ENCODE results near the gene BBS2.
A peak's percentile ranks its signal among the peaks of the same experiment; 100 is the strongest.

Gene BBS2

GRCh38 chr16:56542039-56542438, 22.2 kb upstream of the BBS2 start:
- H3K14ac ChIP-seq (ENCODE audit: low read length), result no peak overlapping the region
- H3K4me1 ChIP-seq (ENCODE audit: control insufficient read depth in 1 of 2, insufficient read depth in 2 of 2, low read length in 2 of 2), result peaks cover 0 to under 1% of the 10 kb centered on the region in 2 experiments
- H3K79me2 ChIP-seq (ENCODE audit: control insufficient read depth, insufficient read depth, low read length, poor library complexity), result no peaks in the 10 kb centered on the region
- H4K12ac ChIP-seq (ENCODE audit: low read depth, low read length), result no peak overlapping the region
- H3K4me3 ChIP-seq (ENCODE audit: low read depth, low read length), result no peak overlapping the region
- no peak overlapping the region for H2BK120ac ChIP-seq (ENCODE audit: insufficient read depth, low read length, poor library complexity)
- DNase-seq, result no peak
- no peak overlapping the region for H4K8ac ChIP-seq (ENCODE audit: low read depth, low read length)
- no peak overlapping the region for H3K4ac ChIP-seq (ENCODE audit: low read depth, low read length)
- H2AK5ac ChIP-seq (ENCODE audit: low read length), result no peak overlapping the region
- WGBS (ENCODE audit: extremely low coverage, insufficient coverage, insufficient read length), result no CpG with 5 or more reads among the region's 2 CpGs
- no peak overlapping the region for H3K23ac ChIP-seq (ENCODE audit: low read length)
- no peak overlapping the region for H3K9ac ChIP-seq (ENCODE audit: low read length)
- no peak overlapping the region for H3K27ac ChIP-seq (ENCODE audit: low read depth, low read length)
- no peaks in the 10 kb centered on the region for H3K27me3 ChIP-seq (ENCODE audit: insufficient read depth, low read length)
- H2BK12ac ChIP-seq (ENCODE audit: low read length), result no peak overlapping the region
- no peak overlapping the region for H3K18ac ChIP-seq (ENCODE audit: low read length)
- no peaks in the 10 kb centered on the region for H3K79me1 ChIP-seq (ENCODE audit: low read length)
- peaks cover 2% of the 10 kb centered on the region for H3K9me3 ChIP-seq (ENCODE audit: insufficient read depth, low read depth, low read length)
- no peak overlapping the region for H3K4me2 ChIP-seq (ENCODE audit: low read length)
- H2BK5ac ChIP-seq (ENCODE audit: low read depth, low read length, poor library complexity), result no peak overlapping the region
- no peak overlapping the region for H4K91ac ChIP-seq (ENCODE audit: low read depth, low read length)
- H2AFZ ChIP-seq (ENCODE audit: insufficient read depth, low read length, poor library complexity), result no peak overlapping the region
- H3K36me3 ChIP-seq (ENCODE audit: control insufficient read depth in 1 of 2, insufficient read depth in 2 of 2, low read length in 2 of 2), result no peaks in the 10 kb centered on the region

- H3K4ac ChIP-seq (ENCODE audit: low read depth, low read length), result no peak overlapping the region
- no peak overlapping the region for H2BK12ac ChIP-seq (ENCODE audit: low read length)
- no peak overlapping the region for H3K23ac ChIP-seq (ENCODE audit: low read length)
- H2AFZ ChIP-seq (ENCODE audit: insufficient read depth, low read length, poor library complexity), result no peak overlapping the region
- no peak overlapping the region for H3K4me2 ChIP-seq (ENCODE audit: low read length)
- no peak overlapping the region for H3K14ac ChIP-seq (ENCODE audit: low read length)
- no peaks in the 10 kb centered on the region for H3K36me3 ChIP-seq (ENCODE audit: control insufficient read depth in 1 of 2, insufficient read depth in 2 of 2, low read length in 2 of 2)
- H3K79me1 ChIP-seq (ENCODE audit: low read length), result no peaks in the 10 kb centered on the region
- no peak overlapping the region for H2AK5ac ChIP-seq (ENCODE audit: low read length)
- DNase-seq, result no peak
- H3K4me1 ChIP-seq (ENCODE audit: control insufficient read depth in 1 of 2, insufficient read depth in 2 of 2, low read length in 2 of 2), result no peaks in the 10 kb centered on the region
- H3K9ac ChIP-seq (ENCODE audit: low read length), result no peak overlapping the region
- WGBS (ENCODE audit: extremely low coverage, insufficient coverage, insufficient read length), result no CpG with 5 or more reads among the region's 4 CpGs
- H4K12ac ChIP-seq (ENCODE audit: low read depth, low read length), result no peak overlapping the region
- H3K9me3 ChIP-seq (ENCODE audit: insufficient read depth, low read depth, low read length), result peaks cover 2% of the 10 kb centered on the region
- no peak overlapping the region for H3K27ac ChIP-seq (ENCODE audit: low read depth, low read length)
- H4K8ac ChIP-seq (ENCODE audit: low read depth, low read length), result no peak overlapping the region
- no peaks in the 10 kb centered on the region for H3K27me3 ChIP-seq (ENCODE audit: insufficient read depth, low read length)
- no peaks in the 10 kb centered on the region for H3K79me2 ChIP-seq (ENCODE audit: control insufficient read depth, insufficient read depth, low read length, poor library complexity)
- H3K18ac ChIP-seq (ENCODE audit: low read length), result no peak overlapping the region
- H4K91ac ChIP-seq (ENCODE audit: low read depth, low read length), result no peak overlapping the region
- no peak overlapping the region for H2BK5ac ChIP-seq (ENCODE audit: low read depth, low read length, poor library complexity)
- no peak overlapping the region for H2BK120ac ChIP-seq (ENCODE audit: insufficient read depth, low read length, poor library complexity)
- no peak overlapping the region for H3K4me3 ChIP-seq (ENCODE audit: low read depth, low read length)
Measured at GRCh38 chr16:56539656-56540055, 19.8 kb upstream of the BBS2 start.

- WGBS (ENCODE audit: extremely low coverage, insufficient coverage, insufficient read length), result no CpG with 5 or more reads among the region's 7 CpGs
- no peak overlapping the region for H3K4me3 ChIP-seq (ENCODE audit: low read depth, low read length)
Measured at GRCh38 chr16:56538331-56538730, 18.5 kb upstream of the BBS2 start.

GRCh38 chr16:56534847-56535383, 15.1 kb upstream of the BBS2 start:
- Histone ChIP-seq H3K79me2 (ENCODE audit: control insufficient read depth, insufficient read depth, low read length, poor library complexity) (no peaks in the 10 kb centered on the region), H2AFZ (ENCODE audit: insufficient read depth, low read length, poor library complexity) (no peak overlapping the region), H3K79me1 (ENCODE audit: low read length) (no peaks in the 10 kb centered on the region), H3K9me3 (ENCODE audit: insufficient read depth, low read depth, low read length) (no peaks in the 10 kb centered on the region), H3K9ac (ENCODE audit: low read length) (no peak overlapping the region), H3K36me3 (ENCODE audit: control insufficient read depth in 1 of 2, insufficient read depth in 2 of 2, low read length in 2 of 2) (no peaks in the 10 kb centered on the region), H3K4me3 (ENCODE audit: low read depth, low read length) (no peak overlapping the region), H3K4me2 (ENCODE audit: low read length) (no peak overlapping the region), H4K91ac (ENCODE audit: low read depth, low read length) (no peak overlapping the region), H4K8ac (ENCODE audit: low read depth, low read length) (no peak overlapping the region), H2AK5ac (ENCODE audit: low read length) (no peak overlapping the region), H3K27me3 (ENCODE audit: insufficient read depth, low read length) (no peaks in the 10 kb centered on the region), H4K12ac (ENCODE audit: low read depth, low read length) (no peak overlapping the region), H2BK120ac (ENCODE audit: insufficient read depth, low read length, poor library complexity) (no peak overlapping the region), H3K4me1 (ENCODE audit: control insufficient read depth in 1 of 2, insufficient read depth in 2 of 2, low read length in 2 of 2) (no peaks in the 10 kb centered on the region), H2BK12ac (ENCODE audit: low read length) (no peak overlapping the region), H3K14ac (ENCODE audit: low read length) (no peak overlapping the region), H3K27ac (ENCODE audit: low read depth, low read length) (no peak overlapping the region), H3K4ac (ENCODE audit: low read depth, low read length) (no peak overlapping the region), H2BK5ac (ENCODE audit: low read depth, low read length, poor library complexity) (no peak overlapping the region), H3K18ac (ENCODE audit: low read length) (no peak overlapping the region), H3K23ac (ENCODE audit: low read length) (no peak overlapping the region)
- peak in 1 of 2 donors; percentile 32 for DNase-seq
- no CpG with 5 or more reads among the region's 8 CpGs for WGBS (ENCODE audit: extremely low coverage, insufficient coverage, insufficient read length)

More at GRCh38 chr16:56538331-56538730, 18.5 kb upstream of the BBS2 start:
- Histone ChIP-seq H2BK120ac (ENCODE audit: insufficient read depth, low read length, poor library complexity) (no peak overlapping the region), H3K4me1 (ENCODE audit: control insufficient read depth in 1 of 2, insufficient read depth in 2 of 2, low read length in 2 of 2) (no peaks in the 10 kb centered on the region), H2BK12ac (ENCODE audit: low read length) (no peak overlapping the region), H3K14ac (ENCODE audit: low read length) (no peak overlapping the region), H3K23ac (ENCODE audit: low read length) (no peak overlapping the region), H2AK5ac (ENCODE audit: low read length) (no peak overlapping the region), H3K18ac (ENCODE audit: low read length) (no peak overlapping the region), H3K4me2 (ENCODE audit: low read length) (no peak overlapping the region), H3K27me3 (ENCODE audit: insufficient read depth, low read length) (no peaks in the 10 kb centered on the region), H3K36me3 (ENCODE audit: control insufficient read depth in 1 of 2, insufficient read depth in 2 of 2, low read length in 2 of 2) (no peaks in the 10 kb centered on the region), H3K9me3 (ENCODE audit: insufficient read depth, low read depth, low read length) (peaks cover 2% of the 10 kb centered on the region), H4K91ac (ENCODE audit: low read depth, low read length) (no peak overlapping the region), H2AFZ (ENCODE audit: insufficient read depth, low read length, poor library complexity) (no peak overlapping the region), H3K79me1 (ENCODE audit: low read length) (no peaks in the 10 kb centered on the region), H4K8ac (ENCODE audit: low read depth, low read length) (no peak overlapping the region), H3K79me2 (ENCODE audit: control insufficient read depth, insufficient read depth, low read length, poor library complexity) (no peaks in the 10 kb centered on the region), H2BK5ac (ENCODE audit: low read depth, low read length, poor library complexity) (no peak overlapping the region), H3K4ac (ENCODE audit: low read depth, low read length) (no peak overlapping the region), H4K12ac (ENCODE audit: low read depth, low read length) (no peak overlapping the region), H3K27ac (ENCODE audit: low read depth, low read length) (no peak overlapping the region), H3K9ac (ENCODE audit: low read length) (no peak overlapping the region)
- no peak for DNase-seq
